Measurements from ENCODE around the gene STIM1. TPM values are rescaled to one million over a fixed set of nuclear protein-coding genes. Genes with fewer than 3 reads are reported as not detected.
"Not testable (repeated sequence)": the region's sequence is repeated elsewhere in the genome, so short reads cannot be mapped to it uniquely, and the experiment has no call there.

STIM1 gene
- polyA plus RNA-seq, 3 donors: 33.1 to 35.1 (median 34.2) TPM

- peak in 1 of 3 donors; percentile 26 for DNase-seq (ENCODE audit: low read depth in 3 of 3, low spot score in 2 of 3)
Measured at GRCh38 chr11:4093519-4094347, 238.3 kb downstream of the STIM1 start.

GRCh38 chr11:4094348-4095291 lies 239.2 kb downstream of the STIM1 start, which contains the start of gene RRM1:
TSS of gene RRM1 (plus strand) at chr11:4094799. CDS start at chr11:4095013, 214 bp downstream.
- DNase-seq (ENCODE audit: low read depth in 3 of 3, low spot score in 2 of 3): peak; percentile 87 to 94 (median 90)

- DNase-seq (ENCODE audit: low read depth in 3 of 3, low spot score in 2 of 3): no peak
Measured at GRCh38 chr11:4095509-4096230, 240.2 kb downstream of the STIM1 start.

- DNase-seq (ENCODE audit: low read depth in 3 of 3, low spot score in 2 of 3): no peak
Measured at GRCh38 chr11:4098026-4098621, 242.7 kb downstream of the STIM1 start.

- no peak for DNase-seq (ENCODE audit: low read depth in 3 of 3, low spot score in 2 of 3)
Measured at GRCh38 chr11:4102711-4103110, 247.2 kb downstream of the STIM1 start.

- DNase-seq (ENCODE audit: low read depth in 3 of 3, low spot score in 2 of 3): no peak
Measured at GRCh38 chr11:4103269-4103668, 247.8 kb downstream of the STIM1 start.

- no peak for DNase-seq (ENCODE audit: low read depth in 3 of 3, low spot score in 2 of 3)
Measured at GRCh38 chr11:4105916-4106315, 250.5 kb downstream of the STIM1 start.

GRCh38 chr11:4111834-4112233 lies 256.4 kb downstream of the STIM1 start:
- no peak for DNase-seq (ENCODE audit: low read depth in 3 of 3, low spot score in 2 of 3)

GRCh38 chr11:4115128-4115527 lies 259.7 kb downstream of the STIM1 start:
- DNase-seq (ENCODE audit: low read depth in 3 of 3, low spot score in 2 of 3): no peak

- no peak for DNase-seq (ENCODE audit: low read depth in 3 of 3, low spot score in 2 of 3)
Measured at GRCh38 chr11:4118107-4118506, 262.6 kb downstream of the STIM1 start.

- no peak for DNase-seq (ENCODE audit: low read depth in 3 of 3, low spot score in 2 of 3)
Measured at GRCh38 chr11:4123218-4123617, 267.8 kb downstream of the STIM1 start.

- DNase-seq (ENCODE audit: low read depth in 3 of 3, low spot score in 2 of 3): no peak
Measured at GRCh38 chr11:4125141-4125540, 269.7 kb downstream of the STIM1 start.

GRCh38 chr11:4127357-4127756 lies 271.9 kb downstream of the STIM1 start:
- DNase-seq (ENCODE audit: low read depth in 3 of 3, low spot score in 2 of 3): no peak

GRCh38 chr11:4130219-4130618 lies 274.8 kb downstream of the STIM1 start:
- DNase-seq (ENCODE audit: low read depth in 3 of 3, low spot score in 2 of 3): not testable (repeated sequence)

- no peak for DNase-seq (ENCODE audit: low read depth in 3 of 3, low spot score in 2 of 3)
Measured at GRCh38 chr11:4134806-4135205, 279.3 kb downstream of the STIM1 start.

GRCh38 chr11:4138497-4138896 lies 283.0 kb downstream of the STIM1 start:
- DNase-seq (ENCODE audit: low read depth in 3 of 3, low spot score in 2 of 3): no peak

GRCh38 chr11:4140067-4140636 lies 284.7 kb downstream of the STIM1 start:
- DNase-seq (ENCODE audit: low read depth in 3 of 3, low spot score in 2 of 3): no peak

All from right renal cortex interstitium (tissue), 3 donors.